H9 (cell line): ENCODE measurements around the gene IQSEC1. TPM values are rescaled to one million over a fixed set of nuclear protein-coding genes. Genes with fewer than 3 reads are reported as not detected.

Source experiments
- DNase-seq: peaks from one replicate; pipeline ENCODE4 v3.0.0-alpha.2; 2017
- H2AFZ ChIP-seq: one replicate; pipeline ENCODE4 v1.6.1; 2013; ENCODE audit warnings: mild to moderate bottlenecking, low read length, control low read depth, moderate library complexity
- H2AK5ac ChIP-seq: 2 replicates; pipeline ENCODE4 v1.6.1; 2013; ENCODE audit warnings: low read length, control low read depth, mixed read lengths; ENCODE audit not compliant: insufficient read length
- H2BK120ac ChIP-seq: one replicate; pipeline ENCODE4 v1.6.1; 2013; ENCODE audit warnings: low read depth, mild to moderate bottlenecking, low read length, control low read depth, inconsistent platforms; ENCODE audit not compliant: poor library complexity, severe bottlenecking
- H2BK12ac ChIP-seq: 2 replicates; pipeline ENCODE4 v1.6.1; 2013; ENCODE audit warnings: low read length, control low read depth, mixed read lengths, low read depth; ENCODE audit not compliant: insufficient read length
- H2BK15ac ChIP-seq: 2 replicates; pipeline ENCODE4 v1.6.1; 2013; ENCODE audit warnings: low read depth, low read length, control low read depth
- H2BK20ac ChIP-seq: one replicate; pipeline ENCODE4 v1.6.1; 2013; ENCODE audit warnings: low read depth, mild to moderate bottlenecking, low read length, control low read depth, inconsistent platforms; ENCODE audit not compliant: poor library complexity, severe bottlenecking
- H2BK5ac ChIP-seq: 2 replicates; pipeline ENCODE4 v1.6.1; 2013; ENCODE audit warnings: low read length, control low read depth, mixed read lengths; ENCODE audit not compliant: insufficient read length
- H3K14ac ChIP-seq: 2 replicates; pipeline ENCODE4 v1.6.1; 2013; ENCODE audit warnings: low read length, control low read depth; ENCODE audit not compliant: insufficient read depth
- H3K18ac ChIP-seq: 2 replicates; pipeline ENCODE4 v1.6.1; 2013; ENCODE audit warnings: low read depth, mild to moderate bottlenecking, mixed read lengths, low read length, control low read depth; ENCODE audit not compliant: insufficient read length
- H3K23ac ChIP-seq: 2 replicates; pipeline ENCODE4 v1.6.1; 2013; ENCODE audit warnings: low read length, control low read depth, mixed read lengths, low read depth; ENCODE audit not compliant: insufficient read length
- H3K23me2 ChIP-seq: 2 replicates; pipeline ENCODE4 v1.6.1; 2013; ENCODE audit warnings: low read depth, mild to moderate bottlenecking, mixed read lengths, low read length, control low read depth; ENCODE audit not compliant: insufficient read length, poor library complexity, severe bottlenecking
- H3K27ac ChIP-seq: 2 replicates; pipeline ENCODE4 v1.5.1; 2013; ENCODE audit warnings: low read length, control low read depth, mixed read lengths, low read depth; ENCODE audit not compliant: insufficient read length
- H3K27me3 ChIP-seq: 2 replicates; pipeline ENCODE4 v1.6.1; 2013; ENCODE audit warnings: low read length, control low read depth, inconsistent platforms; ENCODE audit not compliant: insufficient read depth
- H3K4ac ChIP-seq: 2 replicates; pipeline ENCODE4 v1.6.1; 2013; ENCODE audit warnings: low read depth, mild to moderate bottlenecking, control low read depth, inconsistent platforms, low read length, moderate library complexity
- H3K4me1 ChIP-seq: 2 replicates; pipeline ENCODE4 v1.6.1; 2013; ENCODE audit warnings: low read length, control low read depth, inconsistent platforms; ENCODE audit not compliant: insufficient read depth
- H3K4me2 ChIP-seq: 2 replicates; pipeline ENCODE4 v1.6.1; 2013; ENCODE audit warnings: low read length, control low read depth, mixed read lengths; ENCODE audit not compliant: insufficient read length, insufficient read depth
- H3K56ac ChIP-seq: 2 replicates; pipeline ENCODE4 v1.6.1; 2013; ENCODE audit warnings: low read depth, mild to moderate bottlenecking, mixed read lengths, low read length, control low read depth; ENCODE audit not compliant: insufficient read length
- H3K79me1 ChIP-seq: 2 replicates; pipeline ENCODE4 v1.6.1; 2013; ENCODE audit warnings: low read depth, mild to moderate bottlenecking, moderate library complexity, low read length, control low read depth, inconsistent platforms; ENCODE audit not compliant: insufficient read depth, poor library complexity, severe bottlenecking
- H3K79me2 ChIP-seq: 2 replicates; pipeline ENCODE4 v1.6.1; 2013; ENCODE audit warnings: low read length, control low read depth, inconsistent platforms; ENCODE audit not compliant: insufficient read depth
- H3K9ac ChIP-seq: 2 replicates; pipeline ENCODE4 v1.6.1; 2013; ENCODE audit warnings: low read length, control low read depth, mixed read lengths; ENCODE audit not compliant: insufficient read length; ENCODE audit errors: extremely low read depth
- H3K9me3 ChIP-seq: one replicate; pipeline ENCODE4 v1.6.1; 2013; ENCODE audit warnings: low read depth, low read length, inconsistent platforms; ENCODE audit not compliant: control insufficient read depth
- H3T11ph ChIP-seq: one replicate; pipeline ENCODE4 v1.6.1; 2013; ENCODE audit warnings: mild to moderate bottlenecking, low read length, control low read depth, inconsistent platforms
- H4K20me1 ChIP-seq: one replicate; pipeline ENCODE4 v1.6.1; 2013; ENCODE audit not compliant: control insufficient read depth, insufficient read length, insufficient read depth
- H4K5ac ChIP-seq: 2 replicates; pipeline ENCODE4 v1.6.1; 2013; ENCODE audit warnings: low read depth, mild to moderate bottlenecking, mixed read lengths, low read length, control low read depth; ENCODE audit not compliant: insufficient read length
- H4K8ac ChIP-seq: replicated peaks from 2 replicates; pipeline ENCODE4 v1.6.1; 2013; ENCODE audit warnings: low read length, control low read depth, mixed read lengths, low read depth; ENCODE audit not compliant: insufficient read length
- H4K91ac ChIP-seq: 2 replicates; pipeline ENCODE4 v1.6.1; 2013; ENCODE audit warnings: low read depth, mild to moderate bottlenecking, moderate library complexity, mixed read lengths, low read length, control low read depth; ENCODE audit not compliant: insufficient read length
- H3K27ac Mint-ChIP-seq, 3 experiments: 2 replicates in 2 of 3; 3 replicates in 1 of 3; pipeline ENCODE4 v1.8.0; 2020 to 2021; ENCODE audit warnings: mixed read lengths in 3 of 3, mild to moderate bottlenecking in 1 of 3, moderate library complexity in 1 of 3
- H3K27me3 Mint-ChIP-seq: 2 replicates; pipeline ENCODE4 v1.8.0; 2021; ENCODE audit warnings: low read depth, mild to moderate bottlenecking, moderate library complexity, mixed read lengths
- H3K36me3 Mint-ChIP-seq, 3 experiments: 2 replicates in 2 of 3; 3 replicates in 1 of 3; pipeline ENCODE4 v1.8.0; 2020 to 2021; ENCODE audit warnings: low read depth in 3 of 3, mixed read lengths in 3 of 3; ENCODE audit not compliant: insufficient read depth in 1 of 3
- H3K4me1 Mint-ChIP-seq, 2 experiments: 2 replicates each; pipeline ENCODE4 v1.8.0; 2020; ENCODE audit warnings: mixed read lengths in 2 of 2
- H3K4me3 Mint-ChIP-seq, 2 experiments: 2 replicates in 1 of 2; 3 replicates in 1 of 2; pipeline ENCODE4 v1.8.0; 2020 to 2021; ENCODE audit warnings: mild to moderate bottlenecking in 2 of 2, mixed read lengths in 2 of 2, moderate library complexity in 1 of 2
- H3K9me3 Mint-ChIP-seq, 2 experiments: 2 replicates in 1 of 2; 3 replicates in 1 of 2; pipeline ENCODE4 v1.8.0; 2020; ENCODE audit warnings: mild to moderate bottlenecking in 2 of 2, mixed read lengths in 2 of 2, moderate library complexity in 1 of 2
- CTCF ChIP-seq: fragments of 200-600 bp; sonication (generic); conservative IDR thresholded peaks from 3 replicates; pipeline ENCODE4 v1.8.0; 2021; ENCODE audit warnings: antibody characterized with exemption, mild to moderate bottlenecking
- WGBS: extraction: QIAGEN DNeasy Blood & Tissue Kit; methylation state at CpG from one replicate; pipeline ENCODE4 v1.1.7; 2013; ENCODE audit warnings: missing lambda C conversion rate, low lambda C conversion rate, mixed read lengths; ENCODE audit not compliant: insufficient read length; ENCODE audit errors: extremely low coverage; 5-methylcytosine and 5-hydroxymethylcytosine counted together
- total RNA-seq: library from RNA; stranded (reverse); gene quantifications from 2 replicates; pipeline ENCODE4 v1.2.1, GENCODE V29; 2021

The IQSEC1 gene
- total RNA-seq, 1 experiment from 2014 or later: 19.1 TPM

DNA sequence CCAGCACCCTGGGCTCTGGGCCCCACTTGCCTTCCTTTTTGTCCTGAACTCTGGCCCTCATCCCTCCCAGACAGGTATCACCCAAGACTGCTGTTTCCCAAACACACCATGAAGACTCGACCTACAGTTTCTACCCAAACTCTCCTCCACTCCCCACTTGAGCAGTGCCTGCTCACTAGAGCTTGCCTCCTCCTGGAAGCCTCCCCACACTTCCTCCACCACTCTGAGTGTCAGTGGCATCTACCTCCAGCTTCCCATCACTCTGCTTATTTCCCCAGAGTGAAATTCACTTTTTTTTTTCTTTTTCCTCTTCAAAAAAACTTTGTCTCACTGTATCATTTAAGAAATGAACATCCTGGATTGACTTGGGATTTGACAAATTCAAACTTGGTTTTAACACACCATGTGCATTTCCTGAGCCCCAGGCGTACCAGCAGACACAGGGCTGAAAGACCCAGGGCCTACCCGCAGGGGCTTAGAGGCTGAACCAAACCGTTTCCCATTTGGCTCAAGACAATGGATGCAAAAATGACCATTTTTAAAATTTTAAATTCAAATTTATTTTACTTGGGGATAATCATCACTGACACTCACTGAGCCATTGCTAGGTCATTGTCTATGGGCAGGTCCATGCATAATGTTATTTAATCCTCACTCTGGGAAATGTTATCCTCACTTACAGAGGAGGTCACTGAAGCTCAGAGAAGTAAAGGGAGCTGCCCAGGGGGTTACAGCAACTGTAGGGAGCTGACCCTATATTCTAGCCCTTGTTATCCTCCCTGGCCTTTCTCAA lies 62.3 kb downstream of the IQSEC1 start:
- Histone ChIP-seq H4K5ac (no peak overlapping the region), H2BK20ac (no peak overlapping the region), H3K23ac (no peak overlapping the region), H2BK120ac (no peak overlapping the region), H3K4me1 (no peaks in the 10 kb centered on the region; the same call in 1 of the 2 replicates), H3K18ac (no peak overlapping the region), H2AK5ac (no peak overlapping the region), H3K79me2 (no peaks in the 10 kb centered on the region), H3K9me3 (no peaks in the 10 kb centered on the region), H3K4me2 (no peak overlapping the region), H3K23me2 (no peaks in the 10 kb centered on the region), H3K27ac (no peak overlapping the region), H4K91ac (no peak overlapping the region), H2BK12ac (no peak overlapping the region), H3K9ac (no peak overlapping the region), H4K20me1 (no peaks in the 10 kb centered on the region), H2AFZ (no peak overlapping the region), H2BK5ac (no peak overlapping the region), H2BK15ac (no peak overlapping the region), H3K27me3 (no peaks in the 10 kb centered on the region), H3K14ac (no peak overlapping the region), H3K79me1 (no peaks in the 10 kb centered on the region), H3T11ph (no peak overlapping the region), H4K8ac (no peak overlapping the region), H3K56ac (no peak overlapping the region), H3K4ac (no peak overlapping the region)
- TF ChIP-seq CTCF: no peak
- Mint-ChIP-seq H3K27me3 (peaks cover 5% of the 10 kb centered on the region), H3K36me3 (no peaks in the 10 kb centered on the region), H3K9me3 (no peaks in the 10 kb centered on the region), H3K4me1 (peaks cover 16 to 26% of the 10 kb centered on the region in 2 experiments), H3K4me3 (no peak overlapping the region), H3K27ac (peak overlapping the region in 1 of 3 experiments; percentile 8; a peak in 2 of 7 replicates)
- WGBS: no CpG with 5 or more reads among the region's 4 CpGs
- DNase-seq: no peak
